ENCODE measurements around the gene FSTL3.

FSTL3 gene

DNA sequence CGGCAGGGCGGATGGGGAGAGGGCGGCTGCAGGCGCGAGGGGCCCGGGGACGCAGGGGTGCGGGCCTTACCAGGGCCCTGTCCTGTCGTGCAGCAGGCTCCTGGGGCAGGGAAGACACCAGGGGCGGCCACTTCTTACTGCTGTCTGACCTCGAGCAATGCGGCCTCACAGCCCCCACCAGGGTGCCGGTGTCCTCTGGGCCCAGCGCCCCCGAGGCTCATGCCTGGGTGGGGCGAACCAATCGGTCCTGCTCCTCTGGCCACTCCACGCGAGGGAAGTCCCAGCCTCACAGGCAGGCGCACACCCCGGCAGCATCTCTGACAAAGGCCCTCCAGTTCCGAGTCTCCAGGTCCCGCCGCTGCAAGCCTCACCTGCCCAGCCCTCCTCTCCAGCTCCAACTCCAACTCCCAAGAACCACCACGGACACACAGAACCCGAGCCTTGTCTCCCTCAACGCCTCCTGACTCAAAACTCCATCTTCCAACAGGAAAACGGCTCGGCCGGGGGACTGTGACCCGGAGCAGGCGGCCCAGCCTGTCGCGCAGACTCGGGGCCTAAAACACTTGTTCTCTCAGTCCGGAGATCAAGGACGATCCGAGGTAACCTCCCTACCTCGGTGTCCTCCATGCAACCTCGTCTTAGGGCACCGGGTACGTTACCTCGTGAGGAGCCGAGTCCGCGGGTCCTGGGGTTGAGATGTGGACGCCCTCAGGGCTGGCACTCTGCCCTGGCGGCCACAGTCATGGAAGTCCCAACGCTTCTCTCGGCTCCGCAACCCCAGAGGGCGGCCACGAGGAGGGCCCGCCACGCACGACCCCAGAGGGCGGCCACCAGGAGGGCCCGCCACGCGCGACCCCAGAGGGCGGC is 30.0 kb upstream of the FSTL3 start:
- no peak for DNase-seq

DNA sequence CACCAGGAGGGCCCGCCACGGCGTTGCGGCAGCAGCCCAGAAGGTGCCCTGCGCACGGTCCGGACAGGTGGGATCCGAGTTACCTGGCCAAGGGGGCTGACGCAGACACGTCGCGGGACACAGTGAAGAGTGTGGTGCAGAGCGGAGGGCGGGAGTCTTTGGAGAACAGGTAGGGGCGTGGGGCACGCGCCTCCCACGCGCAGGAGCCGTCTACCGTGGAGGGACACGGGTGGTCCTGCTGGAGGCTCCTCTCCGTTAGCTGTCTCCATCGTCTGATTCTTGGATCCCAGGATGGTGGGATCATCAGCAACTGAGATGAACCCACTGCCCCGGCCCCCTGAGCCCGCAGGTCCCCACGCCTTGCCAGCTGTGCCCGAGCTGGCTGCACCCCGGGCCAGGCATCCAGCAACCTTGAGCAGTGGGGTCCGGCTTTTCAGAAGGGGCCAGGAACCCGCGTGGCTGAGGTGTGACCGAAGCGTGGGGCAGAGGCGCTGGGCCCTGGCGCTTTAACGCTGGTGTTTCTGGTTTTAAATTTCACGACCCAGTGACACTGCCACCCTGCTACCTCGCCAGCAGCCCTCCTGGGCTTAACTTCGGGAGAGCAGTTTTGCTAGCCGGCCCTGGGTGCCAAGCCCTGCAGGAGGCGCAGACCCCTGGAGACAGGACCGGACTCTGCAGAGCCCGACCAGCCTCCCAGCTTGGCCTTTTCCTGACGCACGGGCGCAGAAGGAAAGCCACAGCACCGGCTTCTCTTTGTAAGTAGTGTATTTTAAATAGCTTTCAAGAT is 29.2 kb upstream of the FSTL3 start:
- no peak for DNase-seq

DNA sequence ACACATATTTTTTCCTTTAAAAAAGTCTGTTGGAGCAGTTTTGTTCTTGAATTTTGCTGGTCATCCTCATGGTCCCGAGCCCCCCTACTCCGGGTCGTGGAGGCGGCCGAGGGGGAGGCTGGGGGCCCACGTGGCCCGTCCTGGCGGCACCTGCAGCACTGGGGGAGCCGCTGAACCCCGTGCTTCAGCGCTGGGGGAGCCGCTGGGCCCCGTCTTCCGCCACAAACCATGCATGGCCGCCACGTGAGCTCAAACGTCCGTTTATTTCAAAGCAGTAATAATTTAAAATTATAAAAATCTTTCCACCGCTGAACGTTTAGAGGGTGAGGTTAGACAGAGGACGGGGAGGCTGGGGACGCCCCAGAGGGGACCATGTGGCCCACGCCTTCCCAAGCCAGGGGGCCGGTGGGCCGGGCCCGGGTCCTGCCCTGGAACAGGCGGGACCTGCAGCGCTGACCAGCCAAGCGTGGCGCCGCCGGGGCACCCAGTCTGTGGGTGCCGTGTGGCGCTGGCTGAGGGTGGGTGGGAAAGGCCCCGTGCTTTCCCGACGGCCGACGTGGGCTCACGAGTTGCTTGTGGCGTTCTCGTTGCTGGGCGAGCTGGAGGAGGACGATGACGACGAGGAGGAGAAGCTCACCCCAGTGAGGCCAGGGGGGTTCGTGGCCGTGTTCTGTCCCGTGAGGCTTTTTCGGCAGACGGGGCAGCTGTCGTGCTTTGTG is 28.5 kb upstream of the FSTL3 start:
- no peak for DNase-seq

DNA sequence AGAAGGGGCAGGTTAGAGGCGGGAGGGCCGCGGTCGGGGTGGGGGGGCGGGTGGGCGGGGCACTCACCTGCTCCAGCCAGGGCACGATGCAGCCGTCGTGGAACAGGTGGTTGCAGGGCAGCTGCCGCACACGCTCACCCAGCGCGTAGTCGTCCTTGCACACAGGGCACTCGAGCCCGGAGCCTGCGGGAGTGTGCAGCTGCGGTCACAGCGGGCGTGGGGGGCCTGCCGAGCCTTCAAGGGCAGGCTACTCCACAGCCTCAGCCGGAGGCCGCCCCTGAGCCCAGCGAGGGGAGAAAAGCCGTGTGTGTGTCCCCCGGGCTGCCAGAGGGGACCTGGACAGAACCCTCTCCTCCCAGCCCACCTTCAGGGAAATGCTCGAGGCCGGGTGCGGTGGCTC is 27.9 kb upstream of the FSTL3 start:
- DNase-seq, result no peak

DNA sequence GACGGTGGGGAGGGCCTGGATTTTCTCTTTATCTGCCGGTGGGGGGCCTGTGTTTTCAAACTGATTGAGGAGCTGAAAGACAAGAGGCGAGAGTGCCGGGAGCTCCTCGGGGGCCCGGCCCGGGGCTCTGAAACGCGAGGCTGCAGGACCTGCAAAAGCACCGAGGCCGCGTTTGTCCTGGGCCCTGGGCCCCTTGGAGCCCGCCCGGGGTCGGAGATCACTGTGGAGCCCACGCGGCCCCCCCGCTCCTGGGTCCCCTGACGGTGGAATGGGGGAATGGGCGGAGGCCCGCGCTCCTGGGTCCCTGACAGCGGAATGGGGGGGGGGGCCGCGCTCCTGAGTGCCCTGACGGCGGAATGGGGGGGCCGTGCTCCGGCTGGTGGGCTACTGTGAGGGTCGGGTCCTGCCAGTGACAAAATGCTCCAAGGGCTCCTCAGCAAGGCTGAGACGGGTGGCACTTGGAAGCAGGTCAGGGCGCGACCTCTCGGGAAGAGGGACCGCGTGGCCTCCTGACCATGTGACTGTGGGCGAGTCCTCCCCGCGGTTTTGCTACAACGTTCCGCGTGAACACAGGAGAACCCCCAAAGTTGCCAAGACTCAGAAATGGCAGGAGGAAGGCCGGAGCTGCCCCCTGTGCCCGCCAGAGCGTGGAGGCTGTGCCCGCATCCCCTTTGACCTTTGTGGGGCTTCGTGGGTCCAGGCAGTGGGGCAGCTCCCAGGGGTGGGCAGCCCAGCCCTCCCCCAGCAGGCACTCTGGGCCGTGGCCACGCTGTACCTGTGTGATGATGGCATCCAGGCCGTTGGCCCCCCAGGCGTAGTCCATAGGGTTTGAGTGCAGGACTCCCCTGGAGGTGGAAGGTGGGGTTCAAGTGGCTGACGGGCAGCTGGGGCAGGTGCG is 27.0 kb upstream of the FSTL3 start:
- no peak for DNase-seq

DNA sequence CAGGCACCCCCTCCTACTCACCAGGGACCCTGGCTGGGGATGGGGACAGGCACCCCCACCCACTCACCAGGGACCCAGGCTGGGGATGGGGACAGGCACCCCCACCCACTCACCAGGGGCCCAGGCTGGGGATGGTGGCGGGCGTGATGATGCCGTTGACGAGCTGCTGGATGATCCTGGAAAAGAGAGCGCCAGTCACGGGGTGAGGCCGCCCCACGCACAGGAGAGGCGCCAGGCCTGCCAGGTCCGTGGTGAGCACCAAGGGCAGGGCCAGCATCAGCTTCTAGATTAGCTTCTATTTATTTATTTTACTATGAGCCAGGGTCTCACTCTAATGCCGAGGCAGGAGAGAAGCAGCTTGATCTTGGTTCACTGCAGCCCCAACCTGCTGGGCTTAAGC is 26.1 kb upstream of the FSTL3 start:
- DNase-seq, result no peak

DNA sequence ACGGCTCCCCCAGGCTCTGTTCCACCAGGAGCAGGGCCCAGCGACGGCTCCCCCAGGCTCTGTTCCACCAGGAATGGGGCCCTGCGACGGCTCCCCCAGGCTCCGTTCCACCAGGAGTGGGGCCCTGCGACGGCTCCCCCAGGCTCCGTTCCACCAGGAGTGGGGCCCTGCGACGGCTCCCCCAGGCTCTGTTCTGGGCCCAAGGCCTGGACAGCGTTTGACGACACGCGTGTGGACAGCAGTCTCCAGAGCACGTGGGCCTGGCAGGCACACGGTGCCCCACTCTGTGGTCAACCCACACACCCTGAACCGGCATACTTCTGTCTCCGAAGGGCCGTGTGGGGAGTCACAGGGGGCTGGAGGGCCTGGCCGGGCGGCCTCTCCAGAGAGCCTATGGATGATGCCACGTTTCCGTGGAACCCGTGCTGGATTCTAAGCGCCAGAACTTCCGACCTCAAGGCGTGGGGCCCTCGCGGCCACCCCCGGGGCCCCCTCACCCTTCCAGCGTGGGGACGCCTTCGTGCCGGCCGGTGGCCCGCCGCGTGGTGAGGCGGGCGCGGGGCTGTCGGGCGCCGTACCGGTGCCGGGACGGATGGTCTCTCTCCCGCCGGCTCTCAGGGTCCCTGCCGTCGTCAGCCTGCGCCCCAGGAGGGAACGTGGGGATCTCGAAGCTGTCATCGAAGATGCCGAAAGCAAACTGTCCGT is 24.9 kb upstream of the FSTL3 start:
- DNase-seq, result no peak

DNA sequence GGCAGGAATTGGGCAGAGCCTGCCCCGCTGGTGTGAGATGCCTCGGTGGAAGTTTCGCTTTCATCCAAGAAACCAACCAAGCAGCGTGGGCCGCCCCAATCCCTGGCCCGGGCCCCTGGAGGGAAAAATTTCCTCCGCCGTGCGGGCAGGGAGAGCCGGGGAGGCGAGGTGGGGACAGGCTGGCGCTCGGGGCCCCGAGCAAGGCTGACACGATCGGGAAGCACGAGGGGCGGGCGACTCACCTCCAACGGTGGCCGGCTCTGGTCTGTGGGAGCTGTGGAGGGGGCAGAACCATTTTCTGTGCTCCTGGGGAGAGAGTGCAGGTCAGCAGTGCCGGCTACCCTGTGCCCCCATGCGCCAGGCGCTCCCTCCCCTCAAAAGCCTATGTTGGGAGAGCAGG is 24.2 kb upstream of the FSTL3 start:
- no peak for DNase-seq

DNA sequence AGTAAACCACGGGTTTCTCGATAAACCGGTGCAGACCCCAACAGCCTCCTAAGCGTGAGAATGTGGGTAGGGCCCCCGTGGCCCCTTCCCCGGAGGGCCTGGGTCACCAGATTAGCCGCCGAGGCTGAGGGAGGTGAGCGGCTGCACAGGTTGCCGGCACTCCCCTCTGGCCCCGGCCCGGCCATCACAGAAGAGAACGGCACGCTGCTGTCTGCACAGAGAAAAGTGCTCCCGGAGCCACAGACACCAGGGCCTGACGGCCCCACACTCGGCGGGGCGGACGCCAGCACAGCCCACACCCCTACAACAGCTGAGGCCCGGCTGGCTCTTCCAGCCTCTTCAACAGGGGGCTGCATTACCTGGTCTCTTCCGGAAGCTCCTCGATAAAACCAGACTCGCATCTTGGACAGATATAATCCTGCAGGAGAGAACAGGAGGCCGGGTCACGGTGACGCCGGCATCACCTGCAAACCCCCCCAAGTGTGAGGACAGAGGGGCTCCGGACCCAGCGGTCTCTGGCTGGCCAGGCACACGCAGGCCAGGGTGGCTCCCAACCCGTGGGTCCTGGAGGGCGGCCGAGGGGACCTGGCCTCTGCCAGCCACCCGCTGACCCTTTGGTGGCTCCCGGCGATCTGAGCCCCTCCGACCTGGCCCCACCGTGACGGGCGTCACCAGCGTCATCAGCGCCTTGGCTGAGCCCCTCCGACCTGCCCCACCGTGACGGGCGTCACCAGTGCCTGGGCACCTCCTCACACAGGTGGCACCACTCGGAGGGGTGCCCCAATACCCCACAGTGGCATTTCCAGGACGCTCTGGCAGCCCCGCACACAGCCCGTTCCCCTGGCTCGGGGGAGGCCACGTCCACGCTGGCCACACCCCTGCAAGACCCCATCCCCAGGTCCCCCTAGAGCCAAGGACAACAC is 23.5 kb upstream of the FSTL3 start:
- DNase-seq, result no peak

DNA sequence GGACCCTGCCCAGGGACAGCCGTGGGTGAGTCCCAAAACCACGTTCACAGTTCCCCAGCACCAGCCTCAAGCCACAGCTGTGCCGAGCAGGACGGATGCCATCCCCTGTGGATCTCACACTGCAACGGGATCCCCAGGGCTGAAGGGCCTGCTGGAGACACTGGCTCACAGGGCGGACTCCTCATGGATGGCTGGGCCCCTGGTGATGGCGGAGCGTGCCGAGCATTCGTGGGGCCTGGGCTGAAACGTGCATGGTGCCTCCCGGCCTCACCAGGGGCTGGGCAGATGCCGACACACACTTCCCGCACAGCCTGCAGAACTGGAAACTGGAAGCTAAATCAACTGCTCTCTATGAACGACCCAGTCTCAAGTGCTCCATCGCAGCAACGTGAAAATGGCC is 22.8 kb upstream of the FSTL3 start:
- DNase-seq, result no peak

DNA sequence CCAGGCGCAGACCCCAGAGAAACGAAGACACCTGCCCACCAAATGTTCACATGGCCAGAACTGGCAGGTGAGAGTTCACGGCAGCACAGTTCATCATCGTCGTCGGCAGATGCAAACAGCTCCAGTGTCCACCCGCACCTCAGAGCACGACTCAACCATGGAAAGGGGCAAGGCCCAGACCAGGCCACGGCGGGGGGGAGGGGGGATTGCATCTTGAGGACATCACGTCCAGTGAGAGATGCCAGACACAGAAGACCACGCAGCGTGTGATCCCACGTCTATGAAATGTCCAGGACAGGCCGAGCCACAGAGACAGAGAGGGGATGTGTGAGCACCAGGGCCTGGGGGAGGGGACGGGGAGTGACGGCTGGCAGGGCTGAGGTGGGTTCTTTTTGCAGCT is 20.5 kb upstream of the FSTL3 start:
- no peak for DNase-seq

DNA sequence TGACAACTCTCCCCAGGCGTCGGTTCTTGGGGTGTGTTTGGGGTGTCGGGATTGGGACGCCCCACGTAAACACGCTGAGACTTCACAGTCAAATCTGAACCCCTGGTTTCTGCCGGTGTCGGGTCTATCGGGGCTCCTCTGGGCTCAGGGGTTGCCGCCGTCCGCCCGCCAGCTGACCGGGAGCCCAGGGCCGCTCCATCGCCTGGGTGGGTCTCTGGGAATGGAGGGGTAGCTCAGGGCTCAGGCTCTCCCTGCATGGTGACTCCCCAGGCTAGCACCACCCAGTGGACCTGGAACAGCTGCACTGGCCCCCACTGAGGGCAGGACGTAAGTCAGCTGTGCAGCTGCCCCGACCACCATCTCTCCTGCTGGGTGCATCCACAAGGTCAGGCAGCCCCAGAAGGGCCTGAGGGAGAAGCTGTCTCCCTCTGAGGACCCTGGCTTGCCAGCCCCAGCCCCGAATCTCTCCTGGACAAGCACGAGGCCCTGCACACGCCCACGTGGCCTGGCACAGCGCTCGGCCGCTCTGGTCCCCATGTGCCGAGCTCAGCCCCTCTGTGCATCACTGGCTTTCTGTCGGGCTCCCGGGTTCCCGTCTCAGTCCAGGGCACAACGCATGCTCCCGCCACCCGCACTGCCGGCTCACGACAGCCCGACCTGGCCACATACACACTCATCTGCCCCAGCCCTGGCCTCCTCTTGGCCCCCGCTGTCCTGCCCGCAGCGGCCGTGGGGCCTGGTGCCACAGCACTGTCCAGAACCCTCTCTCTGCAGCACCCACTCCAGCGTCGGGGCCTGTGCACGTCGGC is 19.2 kb upstream of the FSTL3 start:
- DNase-seq, result no peak

DNA sequence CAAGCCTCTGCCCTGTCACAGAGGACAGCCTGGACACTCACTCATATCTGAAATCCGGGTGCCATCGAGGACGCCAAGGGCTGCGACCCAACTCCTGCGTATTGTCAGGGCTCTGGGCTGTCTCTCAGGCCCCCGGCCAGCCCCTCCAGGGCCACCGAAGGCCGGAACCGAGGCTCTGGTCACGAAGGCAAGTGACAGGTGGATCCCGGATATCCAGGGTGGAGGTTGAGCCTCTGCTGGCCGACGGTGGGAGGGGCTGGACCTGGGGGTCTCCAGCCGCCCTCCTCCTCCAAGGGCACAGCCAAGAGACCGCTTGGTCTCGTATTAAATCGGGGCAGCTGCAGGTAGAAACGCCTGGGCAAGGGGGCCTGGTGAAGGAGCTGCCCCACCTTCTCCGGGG is 18.6 kb upstream of the FSTL3 start:
- no peak for DNase-seq

DNA sequence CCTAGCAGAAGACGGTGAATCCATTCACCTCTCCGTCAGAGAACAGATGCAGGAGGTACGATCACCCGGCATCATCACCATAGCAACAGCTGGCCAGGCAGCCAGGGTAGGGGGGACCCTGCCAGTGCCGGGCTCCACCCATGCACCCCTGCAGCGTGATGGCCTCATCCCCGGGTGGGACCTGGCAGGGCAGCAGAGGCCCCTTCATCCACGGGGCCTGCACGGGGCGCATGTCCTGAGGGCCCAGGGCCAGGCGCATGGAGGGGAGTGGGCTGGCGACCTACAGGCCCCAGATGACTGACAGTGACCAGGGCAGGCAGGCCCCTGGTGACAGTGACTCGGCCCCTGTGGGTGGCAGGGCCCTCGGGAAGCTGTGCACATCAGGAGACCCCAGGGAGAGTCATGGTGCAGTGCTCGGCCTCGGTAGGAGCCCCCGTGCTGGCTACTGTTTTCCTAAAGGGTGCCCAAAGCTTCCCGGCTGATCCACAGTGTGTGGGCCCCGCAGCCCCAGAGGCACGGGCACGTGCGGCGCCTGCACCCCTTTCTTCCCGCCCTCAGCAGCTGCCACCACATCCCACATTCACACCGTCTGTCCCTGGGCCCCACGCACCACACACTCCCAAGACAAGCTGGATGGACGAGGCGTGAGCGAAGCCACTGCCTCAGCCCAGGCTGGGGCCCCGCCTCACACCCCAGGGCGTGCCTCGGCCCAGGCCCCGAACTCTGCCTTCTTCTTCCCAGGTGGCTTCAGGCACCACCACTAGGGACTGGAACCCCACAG is 17.9 kb upstream of the FSTL3 start:
- DNase-seq, result no peak

DNA sequence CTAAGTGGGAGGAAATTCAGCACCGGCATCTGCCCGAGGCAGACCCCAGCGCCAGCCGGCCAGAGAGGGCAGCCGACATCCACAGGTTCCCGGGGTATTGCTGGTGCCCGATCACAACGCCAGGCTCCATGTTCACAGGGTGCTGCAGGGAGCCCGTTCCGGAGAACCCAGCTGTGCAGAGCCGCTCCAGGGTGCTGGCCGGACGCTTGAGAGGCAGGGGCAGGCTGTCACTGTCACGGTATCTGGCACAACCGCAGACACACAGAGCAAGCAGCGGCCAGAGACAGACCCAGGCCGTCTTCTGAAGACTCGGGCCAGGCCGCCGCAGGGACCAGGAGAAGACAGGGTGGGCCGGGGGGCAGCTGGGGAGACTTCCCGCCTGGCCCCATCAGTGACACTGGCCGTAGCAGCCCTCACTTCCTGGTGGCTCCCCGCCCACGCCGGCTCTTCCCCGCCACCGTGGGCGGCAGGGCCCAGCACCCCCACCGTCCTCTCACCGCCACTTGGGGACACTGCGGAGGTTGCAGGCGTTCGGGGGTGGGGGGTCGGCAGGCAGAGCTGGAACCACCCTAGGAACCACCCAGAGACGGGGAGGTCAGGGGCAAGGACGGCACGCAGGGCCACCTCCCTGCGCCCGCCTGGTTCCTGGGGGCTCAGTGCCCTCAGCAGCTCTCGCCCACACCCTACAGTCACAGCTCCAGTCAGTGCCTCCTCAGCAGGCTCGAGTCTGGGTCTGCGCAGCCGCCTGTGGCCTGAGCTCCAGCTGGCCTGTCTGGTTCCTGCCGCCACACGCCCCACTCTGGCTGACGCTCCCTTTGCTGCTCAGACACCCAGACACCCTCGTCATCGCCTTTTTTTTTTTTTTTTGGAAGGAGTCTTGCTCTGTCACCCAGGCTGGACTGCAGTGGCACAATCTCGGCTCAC is 17.0 kb upstream of the FSTL3 start:
- no peak for DNase-seq

DNA sequence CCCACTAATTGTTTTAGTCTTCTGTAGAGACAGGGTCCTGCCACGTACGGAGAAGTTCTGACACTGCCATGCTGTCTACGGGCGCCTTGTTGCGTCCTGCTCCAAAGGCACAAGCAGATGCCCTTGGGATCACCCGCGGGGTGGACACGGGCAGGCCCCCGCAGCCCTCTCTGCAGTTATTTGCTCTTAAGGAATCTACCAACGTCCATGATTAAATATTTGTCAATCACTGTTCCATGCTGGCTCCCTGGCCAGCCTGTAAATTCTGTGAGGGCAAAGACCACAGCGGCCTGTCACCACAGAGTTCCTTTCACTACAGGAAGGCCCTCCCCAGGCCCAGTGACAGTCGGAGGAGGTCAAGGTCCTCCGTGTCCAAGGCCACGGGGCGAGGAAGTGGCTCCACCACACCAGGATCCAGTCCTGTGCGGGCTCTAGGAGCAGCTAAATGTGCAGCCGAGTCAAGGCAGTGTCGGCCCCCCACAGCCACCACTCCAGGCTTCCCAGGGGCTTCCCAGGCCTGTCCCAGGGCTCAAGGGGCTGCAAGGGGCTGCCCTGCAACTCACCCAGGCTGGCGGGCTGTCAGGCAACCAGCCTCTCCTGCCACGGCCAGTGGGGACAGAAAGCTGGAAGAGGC is 15.3 kb upstream of the FSTL3 start:
- no peak for DNase-seq

DNA sequence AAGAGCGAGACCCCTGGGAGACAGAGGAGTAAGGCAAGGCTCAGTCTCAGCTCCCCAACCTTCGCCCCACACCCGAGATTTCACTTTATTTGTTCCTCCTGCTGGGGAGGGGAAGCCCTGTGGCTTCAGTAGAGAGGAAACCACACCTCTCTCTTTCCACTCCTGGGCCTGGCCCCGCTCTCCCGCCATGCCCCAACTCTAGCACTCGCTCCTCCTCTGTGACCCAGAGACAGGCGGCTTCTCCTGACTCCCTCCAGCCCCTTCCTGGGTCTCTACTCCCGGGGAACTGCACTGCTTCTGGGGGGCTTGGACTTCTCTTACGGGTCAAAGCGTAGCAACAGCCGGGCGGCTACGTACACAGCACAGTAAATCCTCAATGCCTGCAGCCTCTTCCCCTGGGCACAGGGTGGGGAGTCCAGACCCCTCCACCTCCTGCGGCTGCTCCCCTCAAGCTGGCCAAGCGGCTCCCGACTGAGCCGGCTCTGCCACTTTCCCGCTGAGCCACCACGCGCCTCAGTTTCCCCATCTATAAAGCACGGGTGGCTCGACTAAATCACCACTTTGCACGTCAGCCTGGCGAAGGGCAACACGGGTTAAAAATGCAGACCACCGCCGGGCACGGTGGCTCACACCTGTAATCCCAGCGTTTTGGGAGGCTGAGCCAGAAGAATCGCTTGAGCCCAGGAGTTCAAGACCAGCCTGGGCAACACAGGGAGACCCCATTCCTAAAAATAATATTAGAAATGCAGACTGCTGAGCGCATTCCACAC is 14.6 kb upstream of the FSTL3 start:
- DNase-seq, result peak; percentile 85
